ENCODE results near the gene SLC6A16. TPM values are rescaled to one million over a fixed set of nuclear protein-coding genes. Genes with fewer than 3 reads are reported as not detected.

Gene SLC6A16
- total RNA-seq, 1 experiment from 2014 or later, result 5.0 TPM

DNA sequence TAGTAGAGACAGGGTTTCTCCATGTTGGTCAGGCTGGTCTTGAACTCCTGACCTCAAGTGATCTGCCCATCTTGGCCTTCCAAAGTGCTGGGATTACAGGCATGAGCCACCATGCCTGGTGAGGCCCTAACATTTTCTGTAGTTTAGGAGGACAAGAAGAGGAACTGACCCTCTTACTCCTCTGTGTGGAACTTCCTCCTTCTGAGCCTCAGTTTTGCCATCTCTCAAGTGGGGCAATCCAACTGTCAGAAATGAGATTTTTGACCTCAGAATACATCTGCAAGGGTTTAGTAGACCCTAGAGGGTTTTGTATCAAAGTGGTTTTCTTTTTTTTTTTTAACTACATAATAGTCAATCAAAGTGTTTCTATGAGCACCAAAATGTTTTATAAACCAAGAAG, 41.1 kb upstream of the SLC6A16 start (continued):
- TF ChIP-seq TCF7L2 (IDR thresholded peaks at IDR 0.05; ENCODE audit: borderline replicate concordance, extremely low read depth, insufficient read depth, insufficient read length) (no peak), EZH2phosphoT487 (IDR thresholded peaks at IDR 0.05; ENCODE audit: borderline replicate concordance) (no peak), POLR2AphosphoS5 (IDR thresholded peaks at IDR 0.05; ENCODE audit: low read depth, low read length) (no peak)
- TF ChIP-seq, protein P1, sequence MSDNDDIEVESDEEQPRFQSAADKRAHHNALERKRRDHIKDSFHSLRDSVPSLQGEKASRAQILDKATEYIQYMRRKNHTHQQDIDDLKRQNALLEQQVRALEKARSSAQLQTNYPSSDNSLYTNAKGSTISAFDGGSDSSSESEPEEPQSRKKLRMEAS (IDR thresholded peaks at IDR 0.05), result no peak

DNA sequence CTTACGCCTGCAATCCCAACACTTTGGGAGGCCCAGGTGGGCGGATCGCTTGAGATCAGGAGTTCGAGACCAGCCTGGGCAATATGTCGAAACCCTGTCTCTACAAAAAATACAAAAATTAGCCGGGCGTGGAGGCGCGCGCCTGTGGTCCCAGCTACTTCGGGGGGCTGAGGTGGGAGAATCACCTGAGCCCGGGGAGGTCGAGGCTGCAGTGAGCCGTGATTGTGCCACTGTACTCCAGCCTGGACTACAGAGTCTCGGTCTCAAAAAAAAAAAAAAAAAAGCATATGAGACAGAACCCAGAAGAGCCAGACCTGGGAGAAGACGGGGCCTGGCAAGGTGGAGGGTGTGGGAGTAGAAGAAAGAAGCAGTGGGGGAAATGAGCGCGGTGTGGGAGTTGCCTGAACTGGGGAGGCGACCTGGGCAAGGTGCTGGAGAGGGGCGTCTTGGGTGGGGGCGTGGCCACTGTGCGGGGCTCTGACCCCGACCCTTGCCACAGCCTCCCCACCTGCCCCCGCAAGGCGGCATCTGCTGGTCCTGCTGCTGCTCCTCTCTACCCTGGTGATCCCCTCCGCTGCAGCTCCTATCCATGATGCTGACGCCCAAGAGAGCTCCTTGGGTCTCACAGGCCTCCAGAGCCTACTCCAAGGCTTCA, 39.2 kb upstream of the SLC6A16 start:
- ATAC-seq (no peak), DNase-seq (ENCODE audit: low read depth, low spot score) (no peak)
- Histone ChIP-seq H3K4me1 (ENCODE audit: control insufficient read depth in 1 of 2, insufficient read depth in 2 of 2, low read length in 2 of 2) (peaks cover 10 to 27% of the 10 kb centered on the region in 2 experiments), H2AFZ (ENCODE audit: low read depth, low read length, poor library complexity, severe bottlenecking) (no peak overlapping the region), H3K4me2 (ENCODE audit: low read length) (peak overlapping the region; percentile 100), H3K27me3 (ENCODE audit: insufficient read depth, low read length) (no peaks in the 10 kb centered on the region), H3K79me2 (ENCODE audit: insufficient read depth, low read length) (peaks cover 4% of the 10 kb centered on the region; the same call in 1 of the 2 replicates), H3K9me2 (ENCODE audit: insufficient read depth) (no peaks in the 10 kb centered on the region), H4K20me1 (ENCODE audit: insufficient read depth) (no peaks in the 10 kb centered on the region), H3K4me3 (replicated peaks in 1 of 2; ENCODE audit: low read depth in 1 of 2, low read length in 2 of 2) (peak overlapping the region; percentile 24 to 42), H3K9me3 (ENCODE audit: control insufficient read depth in 1 of 2, insufficient read depth in 1 of 2, low read depth in 1 of 2, low read length in 2 of 2) (peaks cover 2 to 6% of the 10 kb centered on the region in 2 experiments; a peak in 2 of 4 replicates), H3K9ac (ENCODE audit: low read length) (peak overlapping the region; percentile 44), H3K36me3 (ENCODE audit: control insufficient read depth in 1 of 2, insufficient read depth in 2 of 2, low read length in 2 of 2) (peaks cover 3% of the 10 kb centered on the region in 2 experiments; a peak in 2 of 4 replicates), H3K27ac (ENCODE audit: low read depth, low read length) (peak overlapping the region; percentile 80)
- no TSS peak for BruUV-seq (replicated peaks)
- POLR2A ChIA-PET, result interaction anchor here (1.7 kb wide), 1 partner anchor 89 kb away, joined by 14 read pairs; the partner anchor contains the start of gene ALDH16A1
- CTCF ChIA-PET, result no interaction called here
- TF ChIP-seq, protein P1 (IDR thresholded peaks at IDR 0.05), result no peak
- TF ChIP-seq ELF1 (IDR thresholded peaks at IDR 0.05; ENCODE audit: borderline replicate concordance, low read depth) (no peak), YY1 (IDR thresholded peaks at IDR 0.05; ENCODE audit: extremely low read depth, insufficient replicate concordance, low read depth, low read length) (no peak), RAD21 (IDR thresholded peaks at IDR 0.05; ENCODE audit: low read depth) (no peak), ZNF274 (IDR thresholded peaks at IDR 0.05; ENCODE audit: low read depth, low read length) (no peak), SIN3A (IDR thresholded peaks at IDR 0.05; ENCODE audit: low read depth) (no peak), CEBPB (IDR thresholded peaks at IDR 0.05; ENCODE audit: low read depth) (no peak), POLR2A (IDR thresholded peaks at IDR 0.05; ENCODE audit: borderline replicate concordance, extremely low read depth, insufficient read depth, insufficient read length) (no peak), CBX3 (IDR thresholded peaks at IDR 0.05; ENCODE audit: low read depth) (no peak), ZFX (IDR thresholded peaks at IDR 0.05) (no peak), FOSL1 (IDR thresholded peaks at IDR 0.05; ENCODE audit: low read depth) (no peak)
- TF ChIP-seq, protein P2, sequence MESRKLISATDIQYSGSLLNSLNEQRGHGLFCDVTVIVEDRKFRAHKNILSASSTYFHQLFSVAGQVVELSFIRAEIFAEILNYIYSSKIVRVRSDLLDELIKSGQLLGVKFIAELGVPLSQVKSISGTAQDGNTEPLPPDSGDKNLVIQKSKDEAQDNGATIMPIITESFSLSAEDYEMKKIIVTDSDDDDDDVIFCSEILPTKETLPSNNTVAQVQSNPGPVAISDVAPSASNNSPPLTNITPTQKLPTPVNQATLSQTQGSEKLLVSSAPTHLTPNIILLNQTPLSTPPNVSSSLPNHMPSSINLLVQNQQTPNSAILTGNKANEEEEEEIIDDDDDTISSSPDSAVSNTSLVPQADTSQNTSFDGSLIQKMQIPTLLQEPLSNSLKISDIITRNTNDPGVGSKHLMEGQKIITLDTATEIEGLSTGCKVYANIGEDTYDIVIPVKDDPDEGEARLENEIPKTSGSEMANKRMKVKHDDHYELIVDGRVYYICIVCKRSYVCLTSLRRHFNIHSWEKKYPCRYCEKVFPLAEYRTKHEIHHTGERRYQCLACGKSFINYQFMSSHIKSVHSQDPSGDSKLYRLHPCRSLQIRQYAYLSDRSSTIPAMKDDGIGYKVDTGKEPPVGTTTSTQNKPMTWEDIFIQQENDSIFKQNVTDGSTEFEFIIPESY (IDR thresholded peaks at IDR 0.05; ENCODE audit: extremely low read depth, insufficient replicate concordance, low read length), result no peak
- RAD21 ChIA-PET (ENCODE audit: low non-redundant PET in 1 of 2, low total read pairs in 2 of 2, uncharacterized antibody in 2 of 2, unreplicated experiment in 2 of 2), result no interaction called here
- intact Hi-C loops (cut with micrococcal nuclease), result no loop called here

Measured in HCT116 (cell line).